Activated CD8-positive, alpha-beta T cell treated with anti-CD3 and anti-CD28 coated beads for 36 hours (primary cell): Measurements from ENCODE around the gene PYROXD2. TPM values are rescaled to one million over a fixed set of nuclear protein-coding genes. Genes with fewer than 3 reads are reported as not detected.

Experiments used
- ATAC-seq: fragments of 200-7000 bp; cut with Tn5 transposase; one replicate; pipeline ENCODE4 v1.10.0; 2021; ENCODE audit warnings: mild to moderate bottlenecking, moderate library complexity
- CTCF ChIA-PET: fragments of 350-600 bp; sonication (Branson Sonifier 250); formaldehyde crosslinking; loops from one replicate; lab custom pipeline; 2021; ENCODE audit warnings: antibody characterized with exemption; lab: Charles Lee
- POLR2A ChIA-PET: fragments of 350-600 bp; sonication (Branson Sonifier 250); formaldehyde crosslinking; loops from one replicate; lab custom pipeline; 2021; ENCODE audit warnings: antibody characterized with exemption; lab: Charles Lee
- DNase-seq: peaks from one replicate; pipeline ENCODE4 v3.0.0-alpha.2; 2020
- H3K27ac Mint-ChIP-seq: one replicate; pipeline ENCODE4 v1.8.0; 2021; ENCODE audit warnings: mild to moderate bottlenecking, mixed read lengths
- H3K27me3 Mint-ChIP-seq: one replicate; pipeline ENCODE4 v1.8.0; 2021; ENCODE audit warnings: mixed read lengths
- H3K36me3 Mint-ChIP-seq: one replicate; pipeline ENCODE4 v1.8.0; 2021; ENCODE audit warnings: low read depth, mixed read lengths
- H3K4me1 Mint-ChIP-seq: one replicate; pipeline ENCODE4 v1.8.0; 2021; ENCODE audit warnings: low read depth, mixed read lengths
- H3K4me3 Mint-ChIP-seq: one replicate; pipeline ENCODE4 v1.8.0; 2021; ENCODE audit warnings: mild to moderate bottlenecking, moderate library complexity, mixed read lengths
- H3K9me3 Mint-ChIP-seq: one replicate; pipeline ENCODE4 v1.8.0; 2021; ENCODE audit warnings: mixed read lengths
- intact Hi-C: fragments of 100-400 bp; cut with micrococcal nuclease; formaldehyde crosslinking; loops from one replicate; pipeline ENCODE4 v1.10.0; 2022
- total RNA-seq, 2 experiments: library from RNA; stranded (reverse); gene quantifications; one replicate each; pipeline ENCODE4 v1.2.3, GENCODE V29; 2021
- TF ChIP-seq, protein P1 (sequence below): fragments of 200-600 bp; IDR thresholded peaks from one replicate; pipeline ENCODE4 v1.8.0; 2022; ENCODE audit warnings: antibody characterized with exemption, mild to moderate bottlenecking

Gene PYROXD2
- total RNA-seq, 2 experiments from 2014 or later, result 5.3 to 6.2 TPM

DNA sequence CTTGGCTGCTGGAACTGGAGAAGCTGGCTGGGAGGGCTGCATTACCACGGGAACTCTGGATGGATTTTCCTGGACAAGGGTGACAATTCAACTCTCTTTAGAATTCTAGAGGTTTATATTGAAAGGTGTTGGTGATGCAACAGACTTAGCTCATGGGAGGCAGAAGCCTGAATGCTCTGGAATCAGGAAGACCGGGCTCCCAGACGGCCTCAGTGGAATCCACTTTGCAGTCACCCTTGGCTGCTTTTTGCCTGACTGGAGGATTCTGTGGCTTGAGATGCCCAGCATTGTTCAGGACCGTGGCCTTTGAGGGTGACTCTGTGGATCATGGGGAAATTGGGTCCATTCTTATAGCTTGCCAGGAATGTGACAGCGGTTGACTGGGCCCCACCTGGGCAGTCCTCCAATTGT is 32.3 kb downstream of the PYROXD2 start:
- Mint-ChIP-seq H3K27me3 (no peaks in the 10 kb centered on the region), H3K9me3 (no peaks in the 10 kb centered on the region), H3K27ac (no peak overlapping the region), H3K4me1 (no peaks in the 10 kb centered on the region), H3K36me3 (no peaks in the 10 kb centered on the region), H3K4me3 (no peak overlapping the region)
- ATAC-seq (no peak), DNase-seq (no peak)
- intact Hi-C loops, result no loop called here
- TF ChIP-seq, protein P1, sequence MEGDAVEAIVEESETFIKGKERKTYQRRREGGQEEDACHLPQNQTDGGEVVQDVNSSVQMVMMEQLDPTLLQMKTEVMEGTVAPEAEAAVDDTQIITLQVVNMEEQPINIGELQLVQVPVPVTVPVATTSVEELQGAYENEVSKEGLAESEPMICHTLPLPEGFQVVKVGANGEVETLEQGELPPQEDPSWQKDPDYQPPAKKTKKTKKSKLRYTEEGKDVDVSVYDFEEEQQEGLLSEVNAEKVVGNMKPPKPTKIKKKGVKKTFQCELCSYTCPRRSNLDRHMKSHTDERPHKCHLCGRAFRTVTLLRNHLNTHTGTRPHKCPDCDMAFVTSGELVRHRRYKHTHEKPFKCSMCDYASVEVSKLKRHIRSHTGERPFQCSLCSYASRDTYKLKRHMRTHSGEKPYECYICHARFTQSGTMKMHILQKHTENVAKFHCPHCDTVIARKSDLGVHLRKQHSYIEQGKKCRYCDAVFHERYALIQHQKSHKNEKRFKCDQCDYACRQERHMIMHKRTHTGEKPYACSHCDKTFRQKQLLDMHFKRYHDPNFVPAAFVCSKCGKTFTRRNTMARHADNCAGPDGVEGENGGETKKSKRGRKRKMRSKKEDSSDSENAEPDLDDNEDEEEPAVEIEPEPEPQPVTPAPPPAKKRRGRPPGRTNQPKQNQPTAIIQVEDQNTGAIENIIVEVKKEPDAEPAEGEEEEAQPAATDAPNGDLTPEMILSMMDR, result no peak
- POLR2A ChIA-PET, result interaction anchor here (1.3 kb wide), 1 partner anchor 9 kb away, joined by 3 read pairs; no protein-coding TSS in a partner anchor
- CTCF ChIA-PET, result no interaction called here

DNA sequence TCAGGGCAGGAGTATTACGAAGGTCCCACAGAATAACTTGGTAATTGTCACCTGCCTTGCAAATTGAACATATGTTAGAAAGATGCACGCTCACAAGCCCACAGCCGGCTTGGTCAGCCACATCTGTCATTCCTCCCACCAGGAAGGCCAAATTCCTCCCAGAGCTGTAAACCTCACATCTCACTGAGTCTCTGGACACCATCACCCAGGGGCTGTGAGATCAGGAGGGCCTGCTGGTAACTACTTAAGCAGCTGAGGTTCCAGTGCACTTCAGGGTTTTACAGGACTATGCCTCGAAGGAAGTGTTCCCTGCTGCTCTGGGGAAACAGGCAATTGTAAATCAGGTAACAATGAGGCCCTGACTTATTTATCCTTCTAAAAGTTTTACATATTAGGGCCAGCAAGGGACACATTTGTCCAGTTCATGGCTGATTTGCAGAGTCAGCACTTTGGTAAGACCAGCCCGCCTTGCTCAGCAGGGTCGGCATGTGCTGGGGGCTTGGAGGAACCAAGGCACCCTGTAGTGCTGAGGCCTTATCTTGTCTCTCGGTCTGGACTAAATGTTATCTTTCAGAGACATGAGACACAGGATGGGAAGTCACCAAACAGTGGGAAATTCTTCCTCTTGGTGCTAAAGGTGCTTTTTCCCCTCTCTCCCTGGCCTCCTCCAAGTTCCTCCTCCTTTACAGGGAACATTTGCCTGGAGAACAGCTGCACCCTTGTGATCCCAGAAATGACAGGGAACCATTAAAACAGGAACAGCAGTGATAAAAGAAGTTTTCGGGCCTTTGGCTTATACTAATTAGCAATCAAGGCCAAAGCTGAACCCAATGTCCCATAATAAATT is 34.3 kb downstream of the PYROXD2 start:
- TF ChIP-seq, protein P1, result no peak

DNA sequence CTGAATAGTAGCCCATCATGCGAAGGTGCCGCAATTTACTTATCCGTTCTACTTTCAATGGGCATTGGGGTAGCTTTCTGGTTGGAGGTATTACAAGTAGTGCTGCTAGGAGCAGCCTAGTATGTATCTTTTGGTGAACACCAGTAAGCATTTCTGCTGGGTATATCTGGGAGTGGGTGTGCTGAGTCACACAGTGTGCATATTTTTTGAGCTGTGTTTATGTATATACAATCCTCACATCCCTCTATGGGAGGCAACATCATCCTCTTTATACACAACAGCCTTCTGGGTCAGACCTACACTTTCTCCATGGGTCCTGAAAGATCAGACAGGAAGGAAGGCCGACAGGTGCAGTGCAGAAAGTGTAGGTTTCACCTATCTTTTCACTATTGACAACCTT is 36.3 kb downstream of the PYROXD2 start:
- ChIA-PET CTCF (no interaction called here), POLR2A (no interaction called here)
- TF ChIP-seq, protein P1, result no peak
- Mint-ChIP-seq H3K27me3 (peaks cover 3% of the 10 kb centered on the region), H3K36me3 (no peaks in the 10 kb centered on the region), H3K27ac (no peak overlapping the region), H3K4me3 (no peak overlapping the region), H3K9me3 (no peaks in the 10 kb centered on the region), H3K4me1 (no peaks in the 10 kb centered on the region)
- intact Hi-C loops, result no loop called here
- DNase-seq (no peak), ATAC-seq (no peak)

More for the DNA sequence above, 34.3 kb downstream of the PYROXD2 start:
- no peaks in the 10 kb centered on the region for H3K9me3 Mint-ChIP-seq
- ChIA-PET CTCF (interaction anchor here (1.0 kb wide), 1 partner anchor 45 kb away, joined by 3 read pairs; no protein-coding TSS in a partner anchor), POLR2A (no interaction called here)
- no peaks in the 10 kb centered on the region for H3K4me1 Mint-ChIP-seq
- peaks cover under 1% of the 10 kb centered on the region for H3K27me3 Mint-ChIP-seq
- intact Hi-C loops, result no loop called here
- no peaks in the 10 kb centered on the region for H3K36me3 Mint-ChIP-seq
- DNase-seq (no peak), ATAC-seq (no peak)
- H3K4me3 Mint-ChIP-seq, result no peak overlapping the region
- no peak overlapping the region for H3K27ac Mint-ChIP-seq

DNA sequence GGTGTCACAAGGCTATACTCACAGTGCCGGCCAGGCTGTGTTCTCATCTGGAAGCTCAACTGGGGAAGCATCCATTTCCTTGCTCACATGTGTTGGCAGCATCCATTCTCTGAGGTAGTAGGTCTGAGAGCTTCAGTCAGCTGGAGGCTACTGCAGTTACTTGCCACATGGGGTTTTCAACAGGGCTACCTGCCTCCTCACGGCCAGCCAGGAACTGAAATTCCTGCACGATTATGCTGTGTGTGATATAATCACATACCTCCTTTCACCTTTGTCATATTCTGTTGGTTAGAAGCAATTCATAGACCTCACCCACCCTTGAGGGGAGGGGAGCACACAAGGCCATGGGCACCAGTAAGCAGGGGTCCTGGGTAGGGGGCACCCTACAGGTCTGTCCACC is 37.4 kb downstream of the PYROXD2 start:
- H3K27ac Mint-ChIP-seq, result no peak overlapping the region
- DNase-seq, result no peak
- ATAC-seq, result no peak
- intact Hi-C loops, result no loop called here
- ChIA-PET POLR2A (no interaction called here), CTCF (no interaction called here)
- no peaks in the 10 kb centered on the region for H3K9me3 Mint-ChIP-seq
- no peaks in the 10 kb centered on the region for H3K36me3 Mint-ChIP-seq
- TF ChIP-seq, protein P1, result no peak
- no peaks in the 10 kb centered on the region for H3K4me1 Mint-ChIP-seq
- peaks cover 3% of the 10 kb centered on the region for H3K27me3 Mint-ChIP-seq
- H3K4me3 Mint-ChIP-seq, result no peak overlapping the region

DNA sequence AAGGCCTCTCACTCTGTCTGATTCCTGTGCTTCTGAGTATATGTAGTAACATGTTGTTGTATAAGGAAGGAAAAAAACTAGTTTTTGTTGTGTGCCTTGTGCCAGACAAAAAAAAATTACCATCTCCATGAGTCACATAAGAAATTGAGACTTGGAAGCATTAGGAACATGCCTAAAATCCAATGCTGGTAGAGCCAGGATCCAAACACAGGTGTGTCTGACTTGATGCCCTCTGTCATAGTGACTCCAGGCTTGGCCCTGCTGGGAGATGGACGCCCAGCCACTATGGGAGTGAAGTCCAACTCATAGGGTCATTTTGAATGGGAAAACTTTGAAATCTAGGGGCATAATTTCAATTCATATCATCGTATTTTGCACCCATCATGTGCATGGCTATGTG is 38.0 kb downstream of the PYROXD2 start:
- TF ChIP-seq, protein P1, result no peak
- peaks cover 3% of the 10 kb centered on the region for H3K27me3 Mint-ChIP-seq
- ChIA-PET POLR2A (no interaction called here), CTCF (no interaction called here)
- H3K36me3 Mint-ChIP-seq, result no peaks in the 10 kb centered on the region
- H3K9me3 Mint-ChIP-seq, result no peaks in the 10 kb centered on the region
- intact Hi-C loops, result no loop called here
- no peaks in the 10 kb centered on the region for H3K4me1 Mint-ChIP-seq
- DNase-seq (no peak), ATAC-seq (no peak)
- H3K4me3 Mint-ChIP-seq, result no peak overlapping the region
- H3K27ac Mint-ChIP-seq, result no peak overlapping the region
